ENCODE data around the gene CDC42EP2. TPM values are rescaled to one million over a fixed set of nuclear protein-coding genes. Genes with fewer than 3 reads are reported as not detected.

CDC42EP2 gene
- total RNA-seq, 1 donor from 2014 or later: 10.1 TPM

GRCh38 chr11:65297026-65297672 lies 17.5 kb upstream of the CDC42EP2 start:
- DNase-seq (ENCODE audit: low read depth in 2 of 2): no peak

- DNase-seq (ENCODE audit: low read depth in 2 of 2): peak; percentile 37 to 63
Observed at GRCh38 chr11:65298131-65298535, 16.5 kb upstream of the CDC42EP2 start.

GRCh38 chr11:65298655-65299179 lies 15.9 kb upstream of the CDC42EP2 start:
- DNase-seq (ENCODE audit: low read depth in 2 of 2): peak; percentile 55 to 74

GRCh38 chr11:65300621-65301275 lies 13.9 kb upstream of the CDC42EP2 start:
- no peak for DNase-seq (ENCODE audit: low read depth in 2 of 2)

GRCh38 chr11:65301491-65302329 lies 13.0 kb upstream of the CDC42EP2 start:
- DNase-seq (ENCODE audit: low read depth in 2 of 2): peak in 1 of 2 donors; percentile 28

GRCh38 chr11:65303555-65303954 lies 11.1 kb upstream of the CDC42EP2 start:
- no peak for DNase-seq (ENCODE audit: low read depth in 2 of 2)

- DNase-seq (ENCODE audit: low read depth in 2 of 2): no peak
Observed at GRCh38 chr11:65304110-65304509, 10.6 kb upstream of the CDC42EP2 start.

GRCh38 chr11:65304613-65305012 lies 10.1 kb upstream of the CDC42EP2 start:
- no peak for DNase-seq (ENCODE audit: low read depth in 2 of 2)

- DNase-seq (ENCODE audit: low read depth in 2 of 2): no peak
Observed at GRCh38 chr11:65305501-65306268, 9.0 kb upstream of the CDC42EP2 start.

- no peak for DNase-seq (ENCODE audit: low read depth in 2 of 2)
Observed at GRCh38 chr11:65307298-65308229, 7.1 kb upstream of the CDC42EP2 start.

GRCh38 chr11:65308281-65308891 lies 6.3 kb upstream of the CDC42EP2 start:
- peak; percentile 55 to 61 for DNase-seq (ENCODE audit: low read depth in 2 of 2)

- DNase-seq (ENCODE audit: low read depth in 2 of 2): no peak
Observed at GRCh38 chr11:65309006-65309405, 5.7 kb upstream of the CDC42EP2 start.

GRCh38 chr11:65310215-65310614 lies 4.5 kb upstream of the CDC42EP2 start:
- no peak for DNase-seq (ENCODE audit: low read depth in 2 of 2)

GRCh38 chr11:65310736-65311135 lies 3.9 kb upstream of the CDC42EP2 start:
- peak in 1 of 2 donors; percentile 39 for DNase-seq (ENCODE audit: low read depth in 2 of 2)

GRCh38 chr11:65311170-65311678 lies 3.4 kb upstream of the CDC42EP2 start:
- no peak for DNase-seq (ENCODE audit: low read depth in 2 of 2)

GRCh38 chr11:65315204-65315865 lies 669 bp downstream of the CDC42EP2 start:
- peak; percentile 78 to 79 for DNase-seq (ENCODE audit: low read depth in 2 of 2)

- DNase-seq (ENCODE audit: low read depth in 2 of 2): no peak
Observed at GRCh38 chr11:65315866-65316226, 1.2 kb downstream of the CDC42EP2 start.

GRCh38 chr11:65316227-65317024 lies 1.8 kb downstream of the CDC42EP2 start:
- peak; percentile 20 to 75 for DNase-seq (ENCODE audit: low read depth in 2 of 2)

Measured in lung microvascular endothelial cell (primary cell).